Sciatic nerve (tissue), 2 donors: ENCODE results near the gene TGM2. TPM values are rescaled to one million over a fixed set of nuclear protein-coding genes. Genes with fewer than 3 reads are reported as not detected.
A peak's percentile ranks its signal among the peaks of the same experiment; 100 is the strongest.

Source experiments
- ATAC-seq: fragments of 200-7000 bp; cut with Tn5 transposase; one replicate; pipeline ENCODE4 v1.9.1; 2020; ENCODE audit warnings: mild to moderate bottlenecking, moderate library complexity
- DNase-seq: peaks from one replicate; pipeline ENCODE4 v3.0.0-alpha.2; 2020; ENCODE audit warnings: low spot score
- intact Hi-C: fragments of 100-400 bp; cut with DNase I; formaldehyde crosslinking; loops from one replicate; pipeline ENCODE4 v1.14.2; 2022
- total RNA-seq: library from RNA; stranded (reverse); fragmentation: NEBNext Ultra II Directional; extraction: Animal tissue kit (Norgen Biotek cat#: 25700); gene quantifications from one replicate; pipeline ENCODE4 v1.2.1, GENCODE V29; 2021
- donor health status: DM: no; HTN: no; CAD: no.
- donor health status: DM: no; HTN: no; CAD: no.

The TGM2 gene
- total RNA-seq, 1 donor from 2014 or later: 70.3 TPM

- intact Hi-C loops: no loop called here
- DNase-seq: no peak
- ATAC-seq: no peak
Measured at GRCh38 chr20:38166703-38167233, 1.7 kb upstream of the TGM2 start.

- intact Hi-C loops: no loop called here
- no peak for DNase-seq
- no peak for ATAC-seq
Measured at GRCh38 chr20:38165966-38166702, 1.1 kb upstream of the TGM2 start.

GRCh38 chr20:38164624-38165088 is 414 bp downstream of the TGM2 start:
- intact Hi-C loops: loop anchor here (5.0 kb wide), 1 partner anchor 602 kb away; no protein-coding TSS in a partner anchor

GRCh38 chr20:38164069-38164468 is 1.0 kb downstream of the TGM2 start:
- DNase-seq (no peak), ATAC-seq (no peak)
- intact Hi-C loops: loop anchor here (5.0 kb wide), 1 partner anchor 602 kb away; no protein-coding TSS in a partner anchor

More at GRCh38 chr20:38164624-38165088, 414 bp downstream of the TGM2 start:
- DNase-seq (no peak), ATAC-seq (no peak)

- no peak for ATAC-seq
- DNase-seq: no peak
- intact Hi-C loops: loop anchor here (5.0 kb wide), 1 partner anchor 601 kb away; no protein-coding TSS in a partner anchor
Measured at GRCh38 chr20:38162878-38163875, 1.9 kb downstream of the TGM2 start.

DNA sequence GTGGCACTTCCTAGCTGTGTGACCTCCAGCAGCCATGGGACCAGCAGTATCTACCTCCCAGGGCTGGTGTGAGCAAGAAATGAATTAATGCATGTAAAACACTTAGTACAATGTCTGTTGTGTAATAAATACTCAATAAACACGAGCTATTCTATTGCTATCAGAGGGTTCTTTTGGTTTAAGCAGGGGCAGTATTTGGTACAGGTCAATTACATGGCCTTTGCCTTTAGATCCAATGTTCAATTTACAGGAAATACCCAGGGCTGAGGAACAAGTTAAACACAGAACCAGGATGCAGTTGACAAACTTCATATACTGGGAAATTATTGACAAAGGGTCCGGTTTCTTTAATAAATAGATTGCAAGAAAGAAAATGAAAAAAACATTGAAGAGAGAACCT is 2.9 kb downstream of the TGM2 start:
- no peak for ATAC-seq
- DNase-seq: no peak
- intact Hi-C loops: loop anchor here (5.0 kb wide), 1 partner anchor 600 kb away; no protein-coding TSS in a partner anchor

GRCh38 chr20:38161412-38161774 is 3.7 kb downstream of the TGM2 start:
- DNase-seq (no peak), ATAC-seq (no peak)
- intact Hi-C loops: loop anchor here (5.0 kb wide), 1 partner anchor 599 kb away; no protein-coding TSS in a partner anchor

- DNase-seq (no peak), ATAC-seq (no peak)
- intact Hi-C loops: loop anchor here (5.0 kb wide), 1 partner anchor 598 kb away; no protein-coding TSS in a partner anchor
Measured at GRCh38 chr20:38159957-38160756, 4.9 kb downstream of the TGM2 start.

DNA sequence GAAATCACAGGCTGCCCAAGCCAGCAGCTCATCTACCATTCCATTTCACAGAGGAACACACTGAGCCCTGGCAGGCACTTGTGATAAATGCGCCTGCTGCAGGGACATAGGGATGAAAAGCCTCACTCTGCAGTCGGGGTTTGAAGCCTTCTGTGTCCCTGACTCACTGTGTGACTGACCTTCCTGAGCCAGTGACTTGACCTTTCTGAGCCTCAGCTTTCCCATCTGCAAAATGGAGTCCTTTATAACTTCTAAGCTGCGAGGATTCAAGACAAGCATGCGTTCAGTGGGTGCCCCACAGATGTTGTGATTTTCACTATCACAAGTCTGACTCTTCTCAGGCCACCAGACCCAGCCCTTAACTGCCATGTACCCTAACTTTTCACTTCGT is 5.5 kb downstream of the TGM2 start:
- no peak for ATAC-seq
- no peak for DNase-seq
- intact Hi-C loops: no loop called here

GRCh38 chr20:38158701-38159351 is 6.2 kb downstream of the TGM2 start:
- DNase-seq: no peak
- intact Hi-C loops: no loop called here

GRCh38 chr20:38157635-38158495 is 7.2 kb downstream of the TGM2 start:
- intact Hi-C loops: no loop called here
- ATAC-seq: peak; percentile 25

More at GRCh38 chr20:38158701-38159351, 6.2 kb downstream of the TGM2 start:
- peak; percentile 20 for ATAC-seq

GRCh38 chr20:38156888-38157634 is 8.0 kb downstream of the TGM2 start:
- ATAC-seq: no peak
- no peak for DNase-seq

More at GRCh38 chr20:38157635-38158495, 7.2 kb downstream of the TGM2 start:
- no peak for DNase-seq

GRCh38 chr20:38156280-38156679 is 8.8 kb downstream of the TGM2 start:
- intact Hi-C loops: no loop called here
- ATAC-seq: no peak
- DNase-seq: no peak

More at GRCh38 chr20:38156888-38157634, 8.0 kb downstream of the TGM2 start:
- intact Hi-C loops: no loop called here

DNA sequence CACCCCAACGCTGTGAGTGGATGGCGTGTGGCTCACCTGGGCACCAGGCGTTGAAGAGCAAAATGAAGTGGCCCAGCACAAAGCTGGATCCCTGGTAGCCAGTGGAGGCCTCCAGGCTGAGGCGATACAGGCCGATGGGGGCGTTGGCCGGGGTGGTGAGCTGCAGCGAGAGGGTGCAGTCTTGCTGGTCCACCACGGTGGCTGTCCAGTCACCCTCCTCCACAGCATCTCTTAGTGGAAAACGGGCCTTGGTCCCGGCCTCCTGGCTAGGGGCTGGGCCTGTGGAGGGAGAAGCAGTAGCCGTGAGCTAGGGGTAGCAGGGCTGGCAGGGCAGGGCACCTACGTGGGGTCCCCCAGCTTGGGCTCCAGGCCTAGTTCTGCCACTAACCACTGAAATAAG is 9.3 kb downstream of the TGM2 start:
- intact Hi-C loops: no loop called here
- DNase-seq (no peak), ATAC-seq (no peak)

DNA sequence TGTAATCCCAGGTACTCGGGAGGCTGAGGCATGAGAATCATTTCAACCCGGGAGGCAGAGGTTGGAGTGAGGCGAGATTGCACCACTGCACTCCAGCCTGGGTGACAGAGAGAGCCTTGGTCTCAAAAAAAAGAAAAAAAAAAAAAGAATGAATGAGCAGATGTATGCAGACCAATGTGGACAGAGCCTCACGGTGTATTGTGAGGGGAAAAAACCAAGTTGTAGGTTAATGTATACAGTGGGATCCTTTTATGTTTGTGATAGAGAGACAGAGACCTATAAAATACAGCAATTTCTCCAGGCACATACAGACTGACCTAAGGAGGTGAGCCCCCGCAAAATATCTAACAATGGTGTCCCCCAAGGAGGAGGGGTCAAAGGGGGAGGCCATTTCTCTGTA is 11.7 kb downstream of the TGM2 start:
- no peak for ATAC-seq
- DNase-seq: no peak
- intact Hi-C loops: no loop called here

- DNase-seq (peak; percentile 83), ATAC-seq (peak; percentile 66)
- intact Hi-C loops: no loop called here
Measured at GRCh38 chr20:38152621-38153221, 12.3 kb downstream of the TGM2 start.
